NCI-H146 (cell line): ENCODE measurements around the gene ISCA1.
"Not testable (repeated sequence)": the region's sequence is repeated elsewhere in the genome, so short reads cannot be mapped to it uniquely, and the experiment has no call there.

ENCODE experiments used
- DNase-seq: peaks from one replicate; lab custom pipeline; 2025; lab: John Stamatoyannopoulos, UW

The ISCA1 gene

DNA sequence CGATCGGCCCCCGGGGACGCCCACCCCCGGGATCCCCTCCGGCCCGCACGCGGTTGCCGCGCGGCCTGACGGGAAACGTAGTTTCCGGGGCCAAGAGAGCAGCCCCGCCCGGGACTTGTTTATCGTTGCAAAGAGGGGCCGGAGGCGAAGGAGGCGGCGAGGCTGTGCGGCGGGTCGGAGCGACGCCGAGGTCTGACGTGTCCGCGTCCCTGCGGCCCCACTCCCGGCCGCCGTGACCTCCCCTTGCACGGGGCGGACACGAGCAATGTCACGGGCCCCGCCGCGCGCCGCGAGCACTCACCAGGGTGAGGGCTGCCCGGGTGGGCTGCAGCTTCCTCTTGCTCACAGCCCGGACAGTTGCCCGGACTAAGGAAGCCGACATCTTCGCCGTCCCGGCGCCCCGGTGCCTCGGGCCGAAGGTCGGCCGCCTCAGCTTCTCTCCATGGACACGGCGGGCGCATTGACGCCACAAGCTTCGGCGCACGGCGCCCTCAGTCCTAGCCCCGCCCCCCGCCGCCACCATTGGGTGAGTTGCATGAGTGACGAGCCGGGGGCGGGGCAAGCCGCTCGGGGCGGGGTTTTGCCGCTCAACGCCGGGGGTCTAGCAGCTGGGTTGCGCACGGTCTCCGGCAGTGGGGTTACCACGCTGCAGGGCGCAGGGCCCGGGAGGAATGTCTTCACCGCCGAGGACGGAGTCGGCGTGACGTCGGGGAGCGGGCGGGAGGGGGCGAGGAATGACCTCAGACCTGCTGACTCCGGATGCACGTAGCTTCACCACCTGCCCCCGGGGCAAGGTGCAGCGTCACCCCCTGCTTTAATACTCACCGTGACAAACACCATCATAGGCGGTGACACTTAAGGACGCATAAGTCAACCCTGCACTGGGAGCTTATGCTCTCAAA lies at the start of gene ISCA1:
ISCA1 (minus strand) TSS at position 462 of the 902 bp plus-strand sequence; CDS start at position 382, 80 bp downstream.
- peak; percentile 93 for DNase-seq

DNA sequence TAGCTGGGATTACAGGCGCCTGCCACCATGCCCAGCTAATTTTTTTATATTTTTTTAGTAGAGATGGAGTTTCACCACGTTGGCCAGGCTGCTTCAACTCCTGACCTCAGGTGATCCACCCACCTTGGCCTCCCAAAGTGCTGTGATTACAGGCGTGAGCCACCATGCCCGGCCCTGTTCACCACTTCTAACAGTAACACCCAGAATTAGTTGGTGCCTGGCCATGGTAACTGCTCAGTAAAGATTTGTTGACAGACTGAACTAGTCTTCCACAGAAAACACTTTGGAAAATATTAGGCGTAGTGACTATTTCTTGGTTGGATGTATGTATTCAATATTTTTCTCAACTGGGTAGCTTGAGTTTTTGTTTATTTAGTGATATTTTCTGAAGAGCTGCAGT lies 47.8 kb upstream of the ISCA1 start:
- DNase-seq: no peak

DNA sequence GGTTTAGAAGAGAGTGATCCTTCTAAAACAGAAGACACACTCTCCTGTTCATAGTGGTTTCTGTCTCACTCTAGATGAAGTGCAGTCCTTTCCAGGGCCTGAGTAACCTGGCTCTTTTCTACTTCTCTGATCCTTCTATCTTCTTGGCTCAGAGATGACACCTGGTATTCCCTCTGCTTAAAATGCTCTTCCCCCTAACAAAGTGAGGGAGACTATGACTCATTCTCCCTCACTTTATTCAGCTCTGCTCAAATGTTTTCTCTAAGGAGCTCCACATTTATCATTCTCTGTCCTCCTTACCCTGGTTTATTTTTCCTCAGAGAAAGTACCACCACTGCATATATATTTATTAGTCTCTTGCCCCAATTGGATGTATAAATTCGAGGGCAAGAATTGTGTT lies 47.3 kb upstream of the ISCA1 start:
- no peak for DNase-seq

DNA sequence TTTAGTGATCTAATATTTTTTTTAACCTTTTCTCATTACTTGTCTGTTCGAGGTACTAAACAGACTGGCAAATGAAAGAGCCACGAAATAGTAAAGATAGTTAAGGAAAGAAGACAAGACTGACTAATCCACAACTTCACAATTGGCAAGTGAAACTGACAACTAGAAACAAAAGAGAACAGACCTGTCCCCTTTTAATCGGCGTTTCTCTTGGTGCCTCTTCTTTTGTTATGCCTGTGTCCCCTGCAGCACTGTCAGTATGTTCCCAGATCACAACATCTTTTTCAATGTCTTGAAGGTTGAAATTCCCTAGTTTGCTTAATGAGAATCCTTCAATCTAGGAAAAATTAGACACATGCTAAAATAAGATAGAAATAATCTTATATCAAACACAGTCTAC lies 45.8 kb upstream of the ISCA1 start:
- no peak for DNase-seq

DNA sequence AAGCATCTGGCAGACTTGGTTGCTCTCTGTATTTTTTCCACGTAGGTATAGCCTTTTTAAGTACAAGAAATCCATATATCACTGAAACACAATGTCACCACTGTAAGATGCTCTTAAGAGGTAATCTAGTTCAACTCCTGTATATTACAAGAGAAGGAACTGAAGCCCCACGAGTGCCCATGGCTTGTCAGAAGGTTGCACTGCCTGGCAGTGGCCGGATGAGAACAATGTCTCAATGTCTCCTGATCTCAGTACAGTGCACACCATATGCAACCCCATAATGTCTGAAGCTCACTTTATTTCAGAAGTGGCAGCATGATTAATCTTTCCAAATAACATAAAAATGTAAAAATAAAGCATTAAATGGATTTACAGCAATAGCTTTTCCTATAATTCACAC lies 44.2 kb upstream of the ISCA1 start:
- no peak for DNase-seq

DNA sequence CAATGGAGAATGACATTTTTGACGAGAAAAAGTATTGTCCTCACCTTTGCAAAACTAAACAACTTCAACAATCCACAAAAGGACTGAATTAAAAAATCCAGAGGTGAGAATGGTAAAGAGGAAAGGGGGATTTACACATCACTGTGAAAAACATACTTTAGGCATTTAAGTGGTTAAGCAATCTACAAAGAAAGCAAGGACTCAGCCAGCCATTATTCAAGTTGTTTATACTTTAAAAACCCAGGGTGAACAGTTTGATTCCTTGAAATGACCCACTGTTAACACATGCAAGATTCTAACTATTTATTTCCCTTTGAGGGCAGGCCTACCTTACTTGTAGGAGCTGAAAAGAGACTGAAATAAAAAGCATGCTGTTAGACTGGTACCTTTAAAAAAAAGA lies 42.6 kb upstream of the ISCA1 start:
- DNase-seq: no peak

DNA sequence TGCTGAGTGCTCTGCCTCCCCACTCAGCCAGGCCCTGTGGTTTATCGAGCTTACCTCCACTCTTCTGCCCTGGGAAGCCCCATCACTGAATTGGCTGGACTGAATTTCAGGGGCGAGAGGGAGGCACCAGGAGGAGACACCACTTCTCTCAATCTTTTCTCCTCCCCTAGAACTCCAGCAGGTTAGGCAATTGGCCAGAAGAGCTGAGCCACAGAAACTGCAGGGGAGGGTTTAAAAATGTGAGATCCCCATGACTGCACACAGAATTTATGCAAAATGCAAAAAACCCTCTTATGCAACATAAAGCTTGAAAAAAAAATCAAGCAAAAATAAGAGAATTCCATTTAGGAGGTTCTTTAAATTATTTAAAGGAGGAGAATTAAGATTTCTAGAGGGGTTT lies 42.0 kb upstream of the ISCA1 start:
- no peak for DNase-seq

DNA sequence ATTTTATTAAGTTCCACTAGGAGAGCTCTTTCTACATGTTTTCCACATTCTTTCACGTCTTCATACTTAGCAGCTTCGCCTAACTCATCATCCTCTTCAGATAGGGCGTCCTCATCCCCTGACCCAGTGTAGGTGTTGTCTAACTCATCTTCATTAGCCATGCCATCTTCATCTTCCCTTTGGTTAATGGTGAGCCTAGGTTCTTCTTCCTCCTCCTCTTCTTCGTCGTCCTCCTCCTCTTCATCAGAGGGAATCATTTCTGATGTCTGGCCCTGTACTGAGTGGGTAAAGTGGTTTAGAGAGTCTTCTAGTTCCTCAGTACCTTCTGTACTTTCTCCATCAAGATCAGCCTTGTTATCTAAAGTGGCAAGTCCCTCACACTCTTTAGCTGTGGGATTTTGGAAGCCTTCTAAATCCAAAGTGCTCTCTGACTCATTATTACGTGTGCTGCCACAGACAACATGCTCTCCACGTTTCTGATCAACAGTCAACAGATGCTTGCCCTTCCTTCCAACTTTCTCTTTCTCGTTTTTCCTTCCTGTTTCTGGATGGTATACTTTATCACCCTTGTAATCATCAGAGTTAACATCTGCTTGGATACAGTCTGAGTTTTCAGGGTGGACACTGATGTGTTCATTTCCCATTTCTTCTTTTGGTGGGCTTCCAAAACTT lies 40.8 kb upstream of the ISCA1 start:
- no peak for DNase-seq

DNA sequence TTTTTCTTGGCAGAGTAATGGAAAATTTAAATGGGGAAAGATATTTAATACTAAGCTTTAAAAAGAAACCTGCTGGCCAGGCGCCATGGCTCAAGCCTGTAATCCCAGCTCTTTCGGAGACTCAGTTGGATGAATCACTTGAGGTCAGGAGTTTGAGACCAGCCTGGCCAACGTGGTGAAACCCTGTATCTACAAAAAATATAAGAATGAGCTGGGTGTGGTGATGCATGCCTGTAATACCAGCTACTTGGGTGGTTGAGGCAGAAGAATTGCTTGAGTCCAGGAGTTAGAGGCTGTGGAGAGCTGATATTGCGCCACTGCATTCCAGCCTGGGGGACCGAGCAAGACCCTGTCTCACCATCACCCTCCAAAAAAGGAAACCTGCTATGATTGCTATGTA lies 39.0 kb upstream of the ISCA1 start:
- DNase-seq: no peak

DNA sequence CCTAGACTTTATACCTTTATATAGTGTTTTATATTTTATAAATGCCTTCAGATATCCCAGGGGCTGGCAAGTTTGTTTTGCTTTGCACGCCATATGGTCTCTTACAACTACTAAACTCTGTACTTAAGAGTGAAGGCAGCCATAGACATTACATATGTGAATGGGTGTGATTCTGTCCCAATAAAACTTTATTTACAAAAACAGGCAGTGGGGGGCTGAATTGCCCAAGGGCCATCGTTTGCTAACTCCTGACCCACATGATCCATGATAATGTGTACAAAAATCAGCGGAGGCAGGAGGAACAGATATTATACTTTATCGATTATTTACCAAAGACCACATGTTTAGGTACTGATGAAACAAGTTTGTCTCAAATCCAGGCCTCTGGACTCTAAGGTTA lies 35.8 kb upstream of the ISCA1 start:
- DNase-seq: no peak

DNA sequence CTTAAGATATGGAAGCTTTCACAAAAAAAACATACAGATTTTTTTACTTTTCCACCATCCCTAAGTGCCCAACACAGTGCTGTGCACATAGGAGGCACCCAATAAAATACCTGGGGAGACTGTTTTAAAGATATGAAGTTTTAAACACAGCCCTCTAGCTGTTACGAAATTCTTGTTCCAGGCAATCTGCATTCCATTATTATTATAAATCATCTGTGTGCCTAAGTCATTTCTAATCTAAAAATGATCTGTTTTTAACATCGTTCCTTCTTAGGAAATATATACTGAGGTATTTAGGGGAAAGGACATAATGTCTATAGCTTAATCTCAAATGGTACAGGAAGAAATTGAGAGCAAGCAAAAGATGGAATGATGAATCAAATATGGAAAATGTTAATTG lies 32.7 kb upstream of the ISCA1 start:
- DNase-seq: no peak

DNA sequence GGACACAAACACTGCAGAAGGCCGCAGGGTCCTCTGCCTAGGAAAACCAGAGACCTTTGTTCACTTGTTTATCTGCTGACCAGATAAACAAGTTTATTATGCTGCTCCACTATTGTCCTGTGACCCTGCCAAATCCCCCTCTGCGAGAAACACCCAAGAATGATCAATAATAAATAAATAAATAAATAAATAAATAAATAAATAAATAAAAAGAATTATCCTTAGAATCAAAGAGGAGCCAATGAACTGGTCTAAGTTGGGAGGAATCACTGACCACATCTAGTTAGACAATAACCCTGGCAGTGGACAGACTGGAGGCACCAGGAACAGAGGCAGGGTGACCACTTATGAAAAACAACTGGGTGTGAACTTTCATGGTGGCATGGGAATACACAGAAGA lies 30.6 kb upstream of the ISCA1 start:
- not testable (repeated sequence) for DNase-seq

DNA sequence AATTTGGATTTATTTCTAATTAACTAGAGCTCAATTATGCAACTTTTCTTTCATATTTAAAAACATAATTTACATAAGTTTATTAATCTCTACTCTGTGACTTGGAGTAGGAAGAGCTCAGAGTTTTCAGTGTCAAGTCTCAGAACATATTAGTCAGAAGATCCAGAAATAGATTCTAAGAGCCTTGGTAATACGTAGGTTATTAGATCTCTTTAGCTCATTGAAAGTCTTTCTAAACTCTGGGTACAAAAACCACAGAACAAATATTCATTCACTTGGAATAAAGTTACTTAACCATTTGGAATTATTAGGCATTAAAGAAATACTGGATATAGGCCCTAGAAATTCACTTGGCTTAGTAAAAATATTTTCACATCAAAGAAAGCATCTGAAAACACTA lies 26.3 kb upstream of the ISCA1 start:
- DNase-seq: no peak

DNA sequence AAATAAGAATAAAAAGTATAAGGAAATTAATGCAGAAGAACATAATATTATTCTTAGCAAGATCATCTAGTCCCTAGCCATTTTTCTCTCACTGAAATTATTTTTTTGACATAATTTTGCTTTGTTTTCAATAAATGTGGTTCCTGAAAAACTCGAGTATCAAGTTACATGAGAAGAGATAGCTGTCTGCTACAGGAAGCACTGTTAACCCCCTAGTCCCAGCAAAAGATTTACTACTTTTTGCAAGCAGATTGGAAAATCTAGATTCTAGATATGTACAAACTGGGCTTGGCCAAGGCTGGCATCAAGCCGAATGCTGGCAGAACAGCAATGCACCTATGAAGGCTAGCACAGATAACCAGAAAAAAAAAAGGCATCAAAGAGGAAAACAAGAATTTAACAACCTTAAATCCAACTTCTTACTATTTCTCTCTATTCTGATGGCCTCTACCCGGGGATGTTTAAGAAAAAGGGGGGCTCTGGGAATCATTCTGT lies 21.9 kb upstream of the ISCA1 start:
- DNase-seq: no peak

DNA sequence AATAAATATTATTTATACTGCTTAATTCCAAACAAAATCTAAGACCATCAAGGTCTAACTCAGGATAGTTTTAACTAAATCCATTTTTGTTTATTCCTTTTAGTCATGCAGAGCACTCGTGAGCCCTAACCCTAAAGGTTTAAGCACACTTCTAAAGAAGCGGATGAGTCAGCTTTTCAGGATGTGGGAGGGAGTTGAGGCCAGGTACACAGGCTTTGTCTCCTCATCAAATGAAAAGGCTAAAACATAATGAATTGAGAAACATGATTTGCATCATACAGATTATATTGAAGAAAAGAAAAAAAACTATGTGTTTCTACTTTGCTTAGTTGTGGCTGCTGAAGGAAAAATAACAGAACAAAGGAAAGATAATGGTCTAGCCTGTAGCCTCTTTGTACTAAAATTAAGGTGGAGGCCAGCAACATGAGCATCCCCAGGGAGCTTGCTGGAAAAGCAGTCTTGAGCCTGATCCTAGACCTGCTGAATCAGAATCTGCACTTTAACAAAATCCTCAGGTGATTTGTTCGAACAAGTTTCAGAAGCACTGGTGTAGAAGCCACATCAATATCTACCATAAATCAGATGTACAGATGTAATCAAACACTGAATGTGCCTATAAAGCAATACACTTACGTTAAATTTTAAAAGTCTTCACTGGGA lies 21.1 kb upstream of the ISCA1 start:
- DNase-seq: no peak

DNA sequence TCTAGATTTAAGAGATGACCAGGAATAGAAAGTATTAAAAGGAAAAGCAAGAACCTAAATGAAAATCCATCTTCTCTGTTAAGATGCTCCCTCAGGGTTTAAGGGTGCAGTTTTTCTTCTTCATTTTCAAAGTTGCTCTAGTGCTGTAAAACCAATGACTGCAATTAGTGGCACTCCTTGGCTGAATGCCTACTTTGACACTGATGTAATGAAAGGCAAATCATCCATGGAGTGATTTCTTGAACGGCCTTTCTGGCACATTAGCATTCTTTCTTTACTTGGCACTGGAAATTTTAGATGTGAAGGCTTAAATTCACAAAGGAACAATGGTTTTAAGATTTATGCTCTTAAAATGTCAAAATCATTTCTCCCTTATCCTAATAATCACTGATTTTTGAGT lies 19.3 kb upstream of the ISCA1 start:
- no peak for DNase-seq

DNA sequence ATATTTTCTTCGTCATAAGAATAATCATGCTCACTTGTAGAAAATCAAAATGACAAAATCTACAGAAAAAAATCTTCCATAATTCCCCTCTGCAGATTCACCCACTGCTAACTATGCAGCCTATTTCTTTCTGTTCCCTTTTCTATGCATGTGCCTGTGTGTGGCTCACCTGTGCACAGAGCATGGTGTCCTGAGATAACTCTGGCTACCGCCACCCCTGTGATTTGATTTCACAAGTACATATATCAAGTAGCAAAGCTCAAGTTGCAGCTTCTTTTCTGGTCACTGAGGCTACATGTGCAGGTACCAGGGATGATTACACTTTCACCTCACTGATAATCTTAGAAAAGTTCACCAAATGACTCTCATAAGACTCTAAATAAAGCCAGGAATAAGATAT lies 18.4 kb upstream of the ISCA1 start:
- no peak for DNase-seq

DNA sequence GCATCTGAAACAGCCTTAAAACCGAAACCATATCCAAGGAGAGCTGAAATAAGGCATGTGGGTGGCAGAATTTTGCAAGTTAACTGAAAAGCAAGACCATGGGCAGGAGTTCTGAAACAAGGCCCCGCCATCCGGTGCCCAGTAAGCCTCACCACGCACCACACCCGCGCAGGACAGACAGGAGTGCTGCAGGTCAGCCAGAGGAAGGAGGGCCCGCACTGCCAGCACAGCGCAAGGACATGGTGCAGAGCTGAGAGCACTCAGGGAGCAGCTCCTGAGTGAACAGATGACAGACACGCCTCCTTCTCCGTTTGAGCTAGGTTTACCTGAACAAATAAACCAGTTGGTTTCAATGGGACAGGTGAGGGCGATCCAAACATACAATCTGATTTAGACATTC lies 16.5 kb upstream of the ISCA1 start:
- no peak for DNase-seq

DNA sequence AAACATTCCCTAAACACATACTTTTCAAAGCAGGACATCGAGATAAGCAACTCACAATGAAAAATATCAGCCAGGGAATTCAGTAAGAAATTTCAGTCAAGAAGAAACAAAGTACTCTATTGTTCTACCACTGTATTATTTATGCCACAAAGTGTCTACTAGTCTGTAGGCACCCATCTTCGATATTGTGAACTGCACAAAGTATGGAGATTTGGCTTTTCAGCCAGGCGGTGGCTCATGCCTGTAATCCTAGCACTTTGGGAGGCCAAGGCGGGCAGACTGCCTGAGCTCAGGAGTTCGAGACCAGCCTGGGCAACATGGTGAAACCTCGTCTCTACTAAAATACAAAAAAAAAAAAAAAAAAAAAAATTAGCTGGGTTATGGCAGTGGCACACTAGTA lies 8.0 kb upstream of the ISCA1 start:
- not testable (repeated sequence) for DNase-seq

DNA sequence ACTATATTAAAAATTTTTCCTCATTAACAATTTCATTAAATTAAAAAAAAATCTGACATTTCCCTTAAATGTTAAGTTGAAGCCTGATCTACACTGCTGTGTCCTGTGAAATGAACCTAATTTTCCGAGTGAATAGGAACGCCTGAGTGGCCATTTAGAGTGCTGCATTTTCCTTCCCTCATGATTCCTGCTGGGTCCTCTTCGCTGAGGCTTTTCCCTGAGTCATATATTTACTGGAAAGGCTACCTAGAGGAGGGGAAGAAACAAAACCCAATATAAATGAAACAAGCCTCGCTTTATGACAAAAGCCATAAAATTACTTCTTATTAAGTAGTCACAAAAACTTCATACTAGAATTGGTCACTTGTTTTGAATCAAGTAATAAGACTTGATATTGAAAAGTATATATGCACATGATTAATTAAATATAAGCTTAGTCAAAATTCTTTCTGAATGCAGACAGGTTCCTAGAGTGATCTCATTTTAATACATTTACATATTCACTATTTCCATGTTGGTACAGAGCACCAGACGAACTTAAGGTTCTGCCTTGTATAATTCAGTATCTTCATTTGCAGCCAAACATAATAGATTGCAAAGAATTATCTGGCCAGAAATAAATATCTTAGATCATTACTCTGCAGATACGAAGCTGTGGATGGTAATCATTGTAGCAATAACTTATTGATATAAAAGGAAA lies 6.3 kb upstream of the ISCA1 start:
- no peak for DNase-seq

DNA sequence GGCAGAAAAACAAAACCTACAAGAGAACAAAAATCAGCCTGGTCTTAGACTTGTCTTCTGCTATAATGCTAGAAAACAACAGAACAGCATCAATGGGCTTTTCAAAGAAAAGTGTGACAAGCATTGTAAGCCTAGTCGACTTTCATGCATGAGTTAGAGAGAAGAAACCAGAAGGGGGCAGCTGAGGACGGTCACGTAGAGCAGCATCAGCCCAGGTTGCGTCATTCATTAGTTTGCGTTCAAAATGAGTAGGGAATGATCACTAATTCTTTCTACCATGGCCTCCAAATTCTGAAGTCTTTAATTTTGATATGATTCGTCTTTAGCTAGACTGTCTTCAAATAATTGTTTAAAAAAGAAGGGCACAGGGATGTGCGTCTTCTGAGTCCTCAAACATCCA lies 4.7 kb upstream of the ISCA1 start:
- no peak for DNase-seq

DNA sequence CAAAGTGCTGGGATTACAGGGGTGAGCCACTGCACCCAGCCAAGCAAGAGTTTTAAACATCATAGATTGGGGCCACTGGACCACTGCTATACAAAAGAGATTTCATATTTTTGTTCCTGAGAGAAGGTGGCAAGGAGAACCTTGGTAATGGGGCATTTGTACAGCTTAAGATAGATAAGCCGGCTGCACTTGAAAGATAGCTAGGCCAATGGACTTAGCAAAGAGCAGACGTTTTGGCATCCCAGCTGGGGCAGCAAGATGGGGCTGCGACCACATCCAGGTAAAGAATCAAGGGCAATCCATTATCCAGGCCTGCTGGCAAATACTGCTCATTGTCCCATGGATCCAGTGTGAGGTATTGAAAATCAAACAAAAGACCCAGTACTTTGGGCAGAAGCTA lies 3.9 kb upstream of the ISCA1 start:
- no peak for DNase-seq
